ENCODE results near the gene RRN3.

RRN3 gene

GRCh38 chr16:15041271-15042004, 52.6 kb downstream of the RRN3 start:
- H3K4me3 ChIP-seq (ENCODE audit: control insufficient read depth, low read depth, low read length), result no peak overlapping the region
- DNase-seq (ENCODE audit: low read depth), result peak; percentile 21
- TF ChIP-seq CTCF (IDR thresholded peaks at IDR 0.05; ENCODE audit: control insufficient read depth, insufficient read depth, low read depth, low read length, missing control alignments), result peak; percentile 17

- no peak for DNase-seq (ENCODE audit: low read depth)
- H3K4me3 ChIP-seq (ENCODE audit: control insufficient read depth, low read depth, low read length), result no peak overlapping the region
- TF ChIP-seq CTCF (IDR thresholded peaks at IDR 0.05; ENCODE audit: control insufficient read depth, insufficient read depth, low read depth, low read length, missing control alignments), result no peak
These were observed 55.4 kb downstream of the RRN3 start for GRCh38 chr16:15038689-15039088.

GRCh38 chr16:15037745-15038144, 56.3 kb downstream of the RRN3 start:
- no peak overlapping the region for H3K4me3 ChIP-seq (ENCODE audit: control insufficient read depth, low read depth, low read length)
- no peak for TF ChIP-seq CTCF (IDR thresholded peaks at IDR 0.05; ENCODE audit: control insufficient read depth, insufficient read depth, low read depth, low read length, missing control alignments)
- DNase-seq (ENCODE audit: low read depth), result no peak

- no peak for DNase-seq (ENCODE audit: low read depth)
- no peak for TF ChIP-seq CTCF (IDR thresholded peaks at IDR 0.05; ENCODE audit: control insufficient read depth, insufficient read depth, low read depth, low read length, missing control alignments)
- H3K4me3 ChIP-seq (ENCODE audit: control insufficient read depth, low read depth, low read length), result no peak overlapping the region
These were observed 57.1 kb downstream of the RRN3 start for GRCh38 chr16:15037003-15037402.

- no peak for TF ChIP-seq CTCF (IDR thresholded peaks at IDR 0.05; ENCODE audit: control insufficient read depth, insufficient read depth, low read depth, low read length, missing control alignments)
- DNase-seq (ENCODE audit: low read depth), result no peak
These were observed 58.8 kb downstream of the RRN3 start for GRCh38 chr16:15035163-15035729.

GRCh38 chr16:15034266-15035162, 59.6 kb downstream of the RRN3 start:
- DNase-seq (ENCODE audit: low read depth), result no peak
- TF ChIP-seq CTCF (IDR thresholded peaks at IDR 0.05; ENCODE audit: control insufficient read depth, insufficient read depth, low read depth, low read length, missing control alignments), result no peak
- H3K4me3 ChIP-seq (ENCODE audit: control insufficient read depth, low read depth, low read length), result no peak overlapping the region

More at GRCh38 chr16:15035163-15035729, 58.8 kb downstream of the RRN3 start:
- H3K4me3 ChIP-seq (ENCODE audit: control insufficient read depth, low read depth, low read length), result no peak overlapping the region
